Activated CD4-positive, alpha-beta T cell treated with anti-CD3 and anti-CD28 coated beads, Interleukin-2, amount 50 U/mL, for 24 hours (primary cell): ENCODE measurements around the gene OR52I2.

Experiments used
- DNase-seq, 2 donors: peaks; one replicate each; pipeline ENCODE4 v3.0.0-alpha.2; 2020; ENCODE audit warnings: low read depth in 1 of 2, low spot score in 1 of 2

Gene OR52I2

GRCh38 chr11:4581443-4581842 is at the start of gene OR52I2:
Gene OR52I2 (plus strand): TSS chr11:4581743.
- no peak for DNase-seq

- DNase-seq: peak; percentile 6 to 13
Observed at GRCh38 chr11:4539603-4540219, 41.8 kb upstream of the OR52I2 start.

GRCh38 chr11:4541071-4541470 is 40.5 kb upstream of the OR52I2 start:
- no peak for DNase-seq

GRCh38 chr11:4543561-4543960 is 38.0 kb upstream of the OR52I2 start:
- DNase-seq: no peak

GRCh38 chr11:4544891-4545290 is 36.7 kb upstream of the OR52I2 start, which contains the start of gene OR52M1:
Gene OR52M1 (plus strand): TSS chr11:4545191. CDS start chr11:4545191, 0 bp downstream.
- no peak for DNase-seq

GRCh38 chr11:4546878-4547277 is 34.7 kb upstream of the OR52I2 start:
- DNase-seq: no peak

- no peak for DNase-seq
Observed at GRCh38 chr11:4547416-4547815, 34.1 kb upstream of the OR52I2 start.

- no peak for DNase-seq
Observed at GRCh38 chr11:4551346-4551979, 30.1 kb upstream of the OR52I2 start.

GRCh38 chr11:4559527-4560440 is 21.8 kb upstream of the OR52I2 start:
- no peak for DNase-seq

GRCh38 chr11:4560467-4560866 is 21.1 kb upstream of the OR52I2 start:
- no peak for DNase-seq

GRCh38 chr11:4565371-4565770 is 16.2 kb upstream of the OR52I2 start:
- DNase-seq: no peak

GRCh38 chr11:4569075-4569474 is 12.5 kb upstream of the OR52I2 start:
- no peak for DNase-seq

GRCh38 chr11:4576880-4577279 is 4.7 kb upstream of the OR52I2 start:
- DNase-seq: no peak

- no peak for DNase-seq
Observed at GRCh38 chr11:4577761-4578160, 3.8 kb upstream of the OR52I2 start.

- no peak for DNase-seq
Observed at GRCh38 chr11:4578624-4579023, 2.9 kb upstream of the OR52I2 start.

GRCh38 chr11:4580124-4580523 is 1.4 kb upstream of the OR52I2 start:
- no peak for DNase-seq

GRCh38 chr11:4589017-4589416 is 7.5 kb downstream of the OR52I2 start:
- DNase-seq: no peak

GRCh38 chr11:4593739-4594138 is 12.2 kb downstream of the OR52I2 start, which contains the start of gene OR52I1:
Gene OR52I1 (plus strand): TSS chr11:4594039. CDS start chr11:4594039, 0 bp downstream.
- DNase-seq: no peak

- DNase-seq: no peak
Observed at GRCh38 chr11:4605057-4605456, 23.5 kb downstream of the OR52I2 start.

GRCh38 chr11:4606231-4607015 is 24.9 kb downstream of the OR52I2 start:
- DNase-seq: no peak

- no peak for DNase-seq
Observed at GRCh38 chr11:4607096-4607495, 25.6 kb downstream of the OR52I2 start.
